Measurements from ENCODE around the gene CSMD2. TPM values are rescaled to one million over a fixed set of nuclear protein-coding genes. Genes with fewer than 3 reads are reported as not detected.

The CSMD2 gene
- polyA plus RNA-seq, 5 donors = 0.11 to 0.38 (median 0.22) TPM

- no peak for DNase-seq
Observed at GRCh38 chr1:33902486-33903209, 262.4 kb downstream of the CSMD2 start.

DNA sequence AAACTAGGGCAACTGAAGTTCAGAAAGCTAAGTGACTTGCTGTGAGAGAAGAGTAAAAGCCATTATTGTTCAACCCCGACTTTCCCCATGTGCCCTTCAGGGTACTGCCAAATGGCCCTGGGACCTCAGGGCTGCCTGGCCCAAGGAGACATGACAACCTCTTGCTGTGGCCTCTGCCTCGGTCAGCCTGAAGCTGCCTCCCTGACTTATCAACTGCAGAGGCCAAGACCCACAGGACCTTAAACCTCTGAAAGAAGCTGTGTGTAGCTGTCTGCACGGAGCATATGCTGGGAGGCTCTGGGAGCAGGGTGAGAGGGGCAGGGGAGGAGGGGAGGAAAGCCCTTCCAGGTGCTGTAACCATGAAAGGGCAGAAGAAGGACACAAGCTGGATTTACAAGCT, 265.3 kb downstream of the CSMD2 start:
- DNase-seq = no peak

DNA sequence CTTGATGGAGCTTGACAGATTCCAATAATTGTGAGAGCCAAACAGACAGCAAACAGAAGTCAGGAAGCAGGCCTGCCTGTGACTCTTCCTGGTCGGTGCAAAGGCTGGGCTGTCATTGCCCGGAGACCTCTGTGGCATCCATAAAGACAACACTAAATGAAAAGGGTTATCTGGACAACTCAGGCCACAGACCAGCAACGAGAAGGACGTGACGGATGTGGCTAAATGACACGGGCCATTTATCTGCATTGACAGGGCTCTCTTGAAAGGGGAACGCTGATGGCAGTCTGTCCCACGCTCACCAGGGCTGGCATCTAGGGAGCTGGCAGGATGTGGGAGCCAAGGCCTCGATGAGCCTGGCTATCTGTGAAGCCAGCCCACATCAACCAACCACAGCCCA, 266.1 kb downstream of the CSMD2 start:
- DNase-seq = no peak

GRCh38 chr1:33898406-33898805, 266.6 kb downstream of the CSMD2 start:
- no peak for DNase-seq

GRCh38 chr1:33897092-33897725, 267.8 kb downstream of the CSMD2 start:
- DNase-seq = no peak

DNA sequence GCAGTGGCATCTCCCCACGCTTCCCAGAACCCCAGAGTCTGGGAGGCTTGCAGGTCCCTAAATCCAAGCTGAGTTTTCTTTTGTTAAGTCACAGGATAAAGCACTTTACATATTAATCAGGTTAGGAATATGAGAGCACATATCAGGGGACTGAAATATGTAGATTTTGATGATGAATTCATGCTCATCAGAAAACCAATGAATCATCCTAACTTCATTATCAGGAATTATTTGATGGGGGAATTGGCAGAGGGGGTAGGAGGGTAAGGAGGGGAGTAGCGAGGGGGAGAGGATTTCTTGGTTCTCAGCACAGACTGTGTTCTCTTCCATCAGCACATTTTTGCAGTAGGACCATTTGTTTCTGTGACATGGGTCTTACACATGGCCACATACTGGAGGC, 269.1 kb downstream of the CSMD2 start:
- no peak for DNase-seq

GRCh38 chr1:33895396-33895795, 269.6 kb downstream of the CSMD2 start:
- DNase-seq = no peak

GRCh38 chr1:33893147-33893830, 271.7 kb downstream of the CSMD2 start:
- DNase-seq = no peak

- no peak for DNase-seq
Observed at GRCh38 chr1:33886496-33886895, 278.5 kb downstream of the CSMD2 start.

- no peak for DNase-seq
Observed at GRCh38 chr1:33880305-33880704, 284.7 kb downstream of the CSMD2 start.

DNA sequence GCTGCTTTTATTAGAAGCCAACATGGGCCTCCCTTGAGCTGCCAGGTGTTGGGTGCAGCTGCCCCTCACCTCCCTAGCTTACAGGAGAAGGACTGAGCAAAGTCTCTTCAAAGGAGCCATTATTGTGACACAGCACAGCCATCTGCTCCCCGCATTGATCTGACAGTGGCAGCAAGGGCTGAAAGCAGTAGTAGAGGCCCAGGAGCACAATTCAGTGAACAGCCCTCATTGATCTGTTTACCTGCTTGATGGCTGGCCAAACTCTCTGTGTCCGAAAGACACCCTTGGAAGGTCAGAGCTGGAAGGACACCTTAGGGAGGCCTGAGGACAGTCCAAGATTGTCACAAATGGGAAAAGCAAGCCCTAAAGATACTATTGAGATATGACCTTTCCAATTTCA, 286.6 kb downstream of the CSMD2 start:
- no peak for DNase-seq

- DNase-seq = no peak
Observed at GRCh38 chr1:33876970-33877650, 287.9 kb downstream of the CSMD2 start.

- no peak for DNase-seq
Observed at GRCh38 chr1:33875862-33876261, 289.2 kb downstream of the CSMD2 start.

GRCh38 chr1:33874636-33875035, 290.4 kb downstream of the CSMD2 start:
- DNase-seq = no peak

- no peak for DNase-seq
Observed at GRCh38 chr1:33872683-33873082, 292.3 kb downstream of the CSMD2 start.

- DNase-seq = no peak
Observed at GRCh38 chr1:33872275-33872674, 292.8 kb downstream of the CSMD2 start.

- DNase-seq = no peak
Observed at GRCh38 chr1:33867684-33868083, 297.3 kb downstream of the CSMD2 start.

- DNase-seq = peak; percentile 10 to 30
Observed at GRCh38 chr1:33866281-33866680, 298.7 kb downstream of the CSMD2 start.

DNA sequence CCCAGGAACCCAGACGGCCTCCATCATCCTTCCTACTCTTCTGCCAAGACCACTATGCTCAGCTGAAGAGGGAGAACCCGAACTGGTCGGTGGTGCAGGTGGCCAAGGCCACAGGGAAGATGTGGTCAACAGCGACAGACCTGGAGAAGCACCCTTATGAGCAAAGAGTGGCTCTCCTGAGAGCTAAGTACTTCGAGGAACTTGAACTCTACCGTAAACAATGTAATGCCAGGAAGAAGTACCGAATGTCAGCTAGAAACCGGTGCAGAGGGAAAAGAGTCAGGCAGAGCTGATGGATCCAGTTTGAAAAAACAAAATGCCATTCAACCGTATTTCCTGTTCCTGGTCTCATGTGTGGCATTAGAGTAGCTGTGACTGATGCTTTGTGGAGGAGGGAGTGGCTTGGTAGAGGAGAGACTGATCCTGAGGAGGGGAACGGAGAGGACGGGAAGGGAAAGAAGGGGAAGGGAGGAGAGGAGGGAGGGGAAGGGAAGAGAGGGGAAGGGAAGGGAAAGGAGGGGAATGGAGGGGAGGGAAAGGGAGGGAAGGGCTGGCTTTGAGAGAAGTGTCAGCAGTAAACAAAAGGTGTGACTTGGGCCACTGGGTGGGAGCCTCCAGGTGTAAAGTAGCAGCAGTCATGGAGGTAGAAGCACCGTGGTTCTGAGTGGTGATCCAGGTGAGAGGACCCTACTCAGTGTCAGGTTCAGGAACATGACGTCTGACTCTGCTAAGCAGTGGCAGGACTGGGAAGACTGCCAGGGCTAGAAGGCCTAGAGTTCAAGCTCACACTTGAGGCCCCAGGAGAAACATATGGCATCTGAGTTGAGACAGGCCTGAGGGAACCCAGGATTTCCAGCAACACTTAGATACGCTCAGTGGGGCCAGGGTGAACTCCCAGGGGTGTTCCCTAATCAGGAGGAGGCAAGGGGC, 300.3 kb downstream of the CSMD2 start:
- DNase-seq = no peak

- DNase-seq = no peak
Observed at GRCh38 chr1:33863779-33864178, 301.3 kb downstream of the CSMD2 start, which contains the start of gene HMGB4. Gene HMGB4 (plus strand): TSS chr1:33864079. CDS start chr1:33864192, 113 bp downstream.

DNA sequence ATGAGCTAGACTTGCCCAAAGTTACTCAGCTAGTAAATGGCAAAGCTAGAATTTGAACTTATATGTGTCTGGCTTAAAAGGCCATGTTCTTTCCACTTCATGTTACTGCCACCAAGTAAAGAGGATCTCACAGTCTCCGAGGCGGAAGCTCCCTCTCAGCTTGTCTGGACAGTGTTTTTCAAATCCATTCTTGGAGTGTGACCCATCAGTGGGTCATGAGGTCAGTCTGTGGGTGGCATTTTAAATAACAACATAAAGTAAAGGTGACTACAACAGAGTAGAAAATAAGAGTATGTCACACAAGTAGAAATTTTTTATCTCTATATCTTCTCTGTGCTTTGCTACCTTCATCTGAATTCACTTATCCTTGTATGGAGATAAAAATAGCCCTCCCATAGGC, 304.4 kb downstream of the CSMD2 start:
- no peak for DNase-seq

Measured in right lung (tissue), 5 donors.